ENCODE measurements around the gene C19orf33. TPM values are rescaled to one million over a fixed set of nuclear protein-coding genes. Genes with fewer than 3 reads are reported as not detected.

The C19orf33 gene
- total RNA-seq, 1 experiment from 2014 or later: not detected

- no peak overlapping the region for H3K4me3 ChIP-seq (ENCODE audit: low read depth, low read length, poor library complexity, severe bottlenecking)
- H3K27ac ChIP-seq (ENCODE audit: low read depth, low read length, poor library complexity, severe bottlenecking): no peak overlapping the region
- no TSS peak for BruUV-seq (replicated peaks)
- no peaks in the 10 kb centered on the region for H3K27me3 ChIP-seq (replicated peaks; ENCODE audit: insufficient read depth, low read depth, low read length, poor library complexity)
- POLR2A ChIA-PET (ENCODE audit: low non-redundant PET): no interaction called here
- no peaks in the 10 kb centered on the region for H3K4me1 ChIP-seq (ENCODE audit: insufficient read depth, low read length, poor library complexity, severe bottlenecking)
- no peak for TF ChIP-seq EZH2 (IDR thresholded peaks at IDR 0.05; ENCODE audit: borderline replicate concordance, low read depth, low read length, poor library complexity, severe bottlenecking)
- TF ChIP-seq CTCF (conservative IDR thresholded peaks at IDR 0.05; ENCODE audit: low read depth, low read length): no peak
- CTCF ChIA-PET: no interaction called here
- no peak for DNase-seq (ENCODE audit: low spot score)
- no peaks in the 10 kb centered on the region for H3K36me3 ChIP-seq (ENCODE audit: insufficient read depth, low read length, poor library complexity, severe bottlenecking)
- intact Hi-C loops (cut with micrococcal nuclease; ENCODE audit: unreplicated experiment): no loop called here
- no peaks in the 10 kb centered on the region for H3K9me3 ChIP-seq (ENCODE audit: low read depth, low read length, poor library complexity, severe bottlenecking)
These were observed 22.1 kb upstream of the C19orf33 start for GRCh38 chr19:38281811-38282566.

- Histone ChIP-seq H3K27me3 (replicated peaks; ENCODE audit: insufficient read depth, low read depth, low read length, poor library complexity) (no peaks in the 10 kb centered on the region), H3K36me3 (ENCODE audit: insufficient read depth, low read length, poor library complexity, severe bottlenecking) (no peaks in the 10 kb centered on the region), H3K4me1 (ENCODE audit: insufficient read depth, low read length, poor library complexity, severe bottlenecking) (no peaks in the 10 kb centered on the region), H3K4me3 (ENCODE audit: low read depth, low read length, poor library complexity, severe bottlenecking) (no peak overlapping the region), H3K9me3 (ENCODE audit: low read depth, low read length, poor library complexity, severe bottlenecking) (no peaks in the 10 kb centered on the region), H3K27ac (ENCODE audit: low read depth, low read length, poor library complexity, severe bottlenecking) (no peak overlapping the region)
- POLR2A ChIA-PET (ENCODE audit: low non-redundant PET): no interaction called here
- DNase-seq (ENCODE audit: low spot score): no peak
- BruUV-seq (replicated peaks): no TSS peak
- TF ChIP-seq EZH2 (IDR thresholded peaks at IDR 0.05; ENCODE audit: borderline replicate concordance, low read depth, low read length, poor library complexity, severe bottlenecking): no peak
- TF ChIP-seq CTCF (conservative IDR thresholded peaks at IDR 0.05; ENCODE audit: low read depth, low read length): no peak
- CTCF ChIA-PET: interaction anchor here (0.6 kb wide), 1 partner anchor 14 kb away, joined by 4 read pairs; no protein-coding TSS in a partner anchor
- intact Hi-C loops (cut with micrococcal nuclease; ENCODE audit: unreplicated experiment): no loop called here
These were observed 20.8 kb upstream of the C19orf33 start for GRCh38 chr19:38283271-38283670.

GRCh38 chr19:38284422-38284821 lies 19.6 kb upstream of the C19orf33 start:
- intact Hi-C loops (cut with micrococcal nuclease; ENCODE audit: unreplicated experiment): no loop called here
- no peak for DNase-seq (ENCODE audit: low spot score)
- H3K4me3 ChIP-seq (ENCODE audit: low read depth, low read length, poor library complexity, severe bottlenecking): no peak overlapping the region
- ChIA-PET POLR2A (ENCODE audit: low non-redundant PET) (no interaction called here), CTCF (no interaction called here)
- no peaks in the 10 kb centered on the region for H3K27me3 ChIP-seq (replicated peaks; ENCODE audit: insufficient read depth, low read depth, low read length, poor library complexity)
- TF ChIP-seq EZH2 (IDR thresholded peaks at IDR 0.05; ENCODE audit: borderline replicate concordance, low read depth, low read length, poor library complexity, severe bottlenecking): no peak
- TF ChIP-seq CTCF (conservative IDR thresholded peaks at IDR 0.05; ENCODE audit: low read depth, low read length): no peak
- no peak overlapping the region for H3K27ac ChIP-seq (ENCODE audit: low read depth, low read length, poor library complexity, severe bottlenecking)
- no peaks in the 10 kb centered on the region for H3K9me3 ChIP-seq (ENCODE audit: low read depth, low read length, poor library complexity, severe bottlenecking)
- no TSS peak for BruUV-seq (replicated peaks)
- H3K4me1 ChIP-seq (ENCODE audit: insufficient read depth, low read length, poor library complexity, severe bottlenecking): no peaks in the 10 kb centered on the region
- no peaks in the 10 kb centered on the region for H3K36me3 ChIP-seq (ENCODE audit: insufficient read depth, low read length, poor library complexity, severe bottlenecking)

Data from A673 (cell line).